ENCODE data around the gene TUBB2B. TPM values are rescaled to one million over a fixed set of nuclear protein-coding genes. Genes with fewer than 3 reads are reported as not detected.

Gene TUBB2B
- total RNA-seq, 1 experiment from 2014 or later: 0.86 TPM

- Histone ChIP-seq H3K9ac (ENCODE audit: low read length) (no peak overlapping the region), H3K4me1 (ENCODE audit: control insufficient read depth in 1 of 2, insufficient read depth in 2 of 2, low read length in 2 of 2) (peaks cover 13 to 36% of the 10 kb centered on the region in 2 experiments), H3K36me3 (ENCODE audit: control insufficient read depth in 1 of 2, insufficient read depth in 2 of 2, low read length in 2 of 2) (no peaks in the 10 kb centered on the region), H3K4me2 (ENCODE audit: low read length) (peak overlapping the region; percentile 18), H3K4me3 (replicated peaks in 1 of 2; ENCODE audit: low read depth in 1 of 2, low read length in 2 of 2) (no peak overlapping the region), H2AFZ (ENCODE audit: low read depth, low read length, poor library complexity, severe bottlenecking) (no peak overlapping the region), H3K27me3 (ENCODE audit: insufficient read depth, low read length) (no peaks in the 10 kb centered on the region), H3K27ac (ENCODE audit: low read depth, low read length) (no peak overlapping the region), H3K79me2 (ENCODE audit: insufficient read depth, low read length) (no peaks in the 10 kb centered on the region), H3K9me3 (ENCODE audit: control insufficient read depth in 1 of 2, insufficient read depth in 1 of 2, low read depth in 1 of 2, low read length in 2 of 2) (no peaks in the 10 kb centered on the region), H4K20me1 (ENCODE audit: insufficient read depth) (no peaks in the 10 kb centered on the region), H3K9me2 (ENCODE audit: insufficient read depth) (no peaks in the 10 kb centered on the region)
- CTCF ChIA-PET: no interaction called here
- POLR2A ChIA-PET: interaction anchor here (1.2 to 1.4 kb wide), 2 partner anchors 19 to 32 kb away, joined by 3 to 4 read pairs; partner anchors contain the start of gene TUBB2A
- intact Hi-C loops (cut with micrococcal nuclease): no loop called here
- DNase-seq (ENCODE audit: low read depth, low spot score): peak; percentile 56
- RAD21 ChIA-PET (ENCODE audit: low non-redundant PET in 1 of 2, low total read pairs in 2 of 2, uncharacterized antibody in 2 of 2, unreplicated experiment in 2 of 2): interaction anchor here in 1 of 2 experiments (0.7 kb wide), 1 partner anchor 20 kb away, joined by 3 read pairs; no protein-coding TSS in a partner anchor
- TF ChIP-seq FOSL1 (IDR thresholded peaks at IDR 0.05; ENCODE audit: low read depth) (0 out of 2 replicates have a peak, but pooled peaks have one; percentile 58), JUND (IDR thresholded peaks at IDR 0.05) (peak; percentile 53), SP1 (IDR thresholded peaks at IDR 0.05; ENCODE audit: low read depth) (no peak), CEBPB (IDR thresholded peaks at IDR 0.05; ENCODE audit: low read depth) (peak; percentile 72), ATF3 (IDR thresholded peaks at IDR 0.05) (peak; percentile 67; the same call in 1 of the 2 replicates)
- no TSS peak for BruUV-seq (replicated peaks)
- ATAC-seq: peak; percentile 75
Observed at GRCh38 chr6:3176562-3177355, 50.7 kb downstream of the TUBB2B start.

GRCh38 chr6:3175715-3176402, 51.6 kb downstream of the TUBB2B start:
- Histone ChIP-seq H3K4me1 (ENCODE audit: control insufficient read depth in 1 of 2, insufficient read depth in 2 of 2, low read length in 2 of 2) (peaks cover 13 to 36% of the 10 kb centered on the region in 2 experiments), H3K79me2 (ENCODE audit: insufficient read depth, low read length) (no peaks in the 10 kb centered on the region), H3K36me3 (ENCODE audit: control insufficient read depth in 1 of 2, insufficient read depth in 2 of 2, low read length in 2 of 2) (no peaks in the 10 kb centered on the region), H3K4me2 (ENCODE audit: low read length) (peak overlapping the region; percentile 18; the same call in 1 of the 2 replicates), H4K20me1 (ENCODE audit: insufficient read depth) (no peaks in the 10 kb centered on the region), H3K27ac (ENCODE audit: low read depth, low read length) (no peak overlapping the region), H2AFZ (ENCODE audit: low read depth, low read length, poor library complexity, severe bottlenecking) (peak overlapping the region; percentile 98), H3K9me3 (ENCODE audit: control insufficient read depth in 1 of 2, insufficient read depth in 1 of 2, low read depth in 1 of 2, low read length in 2 of 2) (no peaks in the 10 kb centered on the region), H3K27me3 (ENCODE audit: insufficient read depth, low read length) (no peaks in the 10 kb centered on the region), H3K4me3 (replicated peaks in 1 of 2; ENCODE audit: low read depth in 1 of 2, low read length in 2 of 2) (no peak overlapping the region), H3K9ac (ENCODE audit: low read length) (no peak overlapping the region), H3K9me2 (ENCODE audit: insufficient read depth) (no peaks in the 10 kb centered on the region)
- BruUV-seq (replicated peaks): no TSS peak
- CTCF ChIA-PET: no interaction called here
- intact Hi-C loops (cut with micrococcal nuclease): no loop called here
- POLR2A ChIA-PET: interaction anchor here (1.4 kb wide), 1 partner anchor 18 kb away, joined by 4 read pairs; the partner anchor contains the start of gene TUBB2A
- DNase-seq (ENCODE audit: low read depth, low spot score): no peak
- RAD21 ChIA-PET (ENCODE audit: low non-redundant PET in 1 of 2, low total read pairs in 2 of 2, uncharacterized antibody in 2 of 2, unreplicated experiment in 2 of 2): no interaction called here
- no peak for ATAC-seq
- TF ChIP-seq EGR1 (IDR thresholded peaks at IDR 0.05; ENCODE audit: low read depth) (no peak), CEBPB (IDR thresholded peaks at IDR 0.05; ENCODE audit: low read depth) (no peak), CTCF (IDR thresholded peaks at IDR 0.05 in 2 of 3, conservative IDR thresholded peaks at IDR 0.05 in 1 of 3; ENCODE audit: borderline replicate concordance in 1 of 3, insufficient read depth in 1 of 3, low read depth in 2 of 3, low read length in 2 of 3) (no peak), MAX (IDR thresholded peaks at IDR 0.05) (no peak), POLR2AphosphoS5 (IDR thresholded peaks at IDR 0.05; ENCODE audit: low read depth, low read length) (no peak), POLR2A (IDR thresholded peaks at IDR 0.05; ENCODE audit: borderline replicate concordance, extremely low read depth, insufficient read depth, insufficient read length) (no peak), ZBTB33 (IDR thresholded peaks at IDR 0.05; ENCODE audit: extremely low read depth, insufficient replicate concordance, low read length) (no peak), SRF (IDR thresholded peaks at IDR 0.05; ENCODE audit: low read depth) (no peak), EZH2phosphoT487 (IDR thresholded peaks at IDR 0.05; ENCODE audit: borderline replicate concordance) (no peak), TCF7L2 (IDR thresholded peaks at IDR 0.05; ENCODE audit: borderline replicate concordance, extremely low read depth, insufficient read depth, insufficient read length) (no peak)

Measured in HCT116 (cell line).